H1 (cell line): ENCODE data around the gene PHKG2. TPM values are rescaled to one million over a fixed set of nuclear protein-coding genes. Genes with fewer than 3 reads are reported as not detected.

Experiments used
- polyA plus RNA-seq, 7 experiments: library from polyadenylated mRNA; depleted of rRNA in 3 of 7; stranded (reverse) in 5 of 7; unstranded in 2 of 7; fragments of >200 nt in 5 of 7; fragments of 200-250 nt in 2 of 7; gene quantifications; 1 replicate in 5 of 7; 2 replicates in 1 of 7; 4 replicates in 1 of 7; pipeline versions ENCODE4 v1.2.1 to v1.2.3, GENCODE V29; 2011 to 2013; ENCODE audit warnings: missing spikeins in 2 of 7, mixed read lengths in 2 of 7
- total RNA-seq: library from RNA; stranded (reverse); fragmentation: NEBNext Ultra II Directional; extraction: Animal tissue kit (Norgen Biotek cat#: 25700); gene quantifications from 2 replicates; pipeline ENCODE4 v1.2.1, GENCODE V29; 2021
- TF ChIP-seq, protein P1 (sequence below), 3 experiments: IDR thresholded peaks; 1 replicate in 2 of 3; 2 replicates in 1 of 3; pipeline versions ENCODE4 v1.5.1 to v1.6.1; 2011; ENCODE audit warnings: low read length in 3 of 3, mild to moderate bottlenecking in 3 of 3, inconsistent platforms in 2 of 3, low read depth in 1 of 3, moderate library complexity in 1 of 3; ENCODE audit not compliant: insufficient read depth in 1 of 3; ENCODE audit errors: control extremely low read depth in 1 of 3

The PHKG2 gene
- total and polyA plus RNA-seq, 2 of the 8 experiments (the other 6 are each of a cell fraction or from before 2014, with no cell fraction given) = 36.0 to 53.4 TPM

DNA sequence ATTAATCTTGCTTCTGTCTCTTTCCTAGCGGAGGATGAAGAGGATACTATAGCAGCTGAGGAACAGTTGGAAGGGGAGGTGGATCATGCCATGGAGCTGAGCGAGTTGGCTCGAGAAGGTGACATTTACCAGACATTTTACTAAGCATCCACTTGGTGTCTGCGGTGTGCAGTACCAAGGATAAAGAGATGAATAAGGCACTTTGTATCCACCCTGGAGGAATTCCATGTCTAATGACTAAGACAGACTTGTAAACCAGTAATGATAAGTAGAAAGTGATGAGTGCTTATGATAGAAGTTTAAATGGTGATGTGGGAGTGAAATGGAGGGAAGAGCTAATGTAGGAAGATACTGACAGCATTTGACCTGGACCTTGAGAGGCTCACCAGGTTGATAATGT, 37.3 kb upstream of the PHKG2 start (continued):
- TF ChIP-seq, protein P1, sequence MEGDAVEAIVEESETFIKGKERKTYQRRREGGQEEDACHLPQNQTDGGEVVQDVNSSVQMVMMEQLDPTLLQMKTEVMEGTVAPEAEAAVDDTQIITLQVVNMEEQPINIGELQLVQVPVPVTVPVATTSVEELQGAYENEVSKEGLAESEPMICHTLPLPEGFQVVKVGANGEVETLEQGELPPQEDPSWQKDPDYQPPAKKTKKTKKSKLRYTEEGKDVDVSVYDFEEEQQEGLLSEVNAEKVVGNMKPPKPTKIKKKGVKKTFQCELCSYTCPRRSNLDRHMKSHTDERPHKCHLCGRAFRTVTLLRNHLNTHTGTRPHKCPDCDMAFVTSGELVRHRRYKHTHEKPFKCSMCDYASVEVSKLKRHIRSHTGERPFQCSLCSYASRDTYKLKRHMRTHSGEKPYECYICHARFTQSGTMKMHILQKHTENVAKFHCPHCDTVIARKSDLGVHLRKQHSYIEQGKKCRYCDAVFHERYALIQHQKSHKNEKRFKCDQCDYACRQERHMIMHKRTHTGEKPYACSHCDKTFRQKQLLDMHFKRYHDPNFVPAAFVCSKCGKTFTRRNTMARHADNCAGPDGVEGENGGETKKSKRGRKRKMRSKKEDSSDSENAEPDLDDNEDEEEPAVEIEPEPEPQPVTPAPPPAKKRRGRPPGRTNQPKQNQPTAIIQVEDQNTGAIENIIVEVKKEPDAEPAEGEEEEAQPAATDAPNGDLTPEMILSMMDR (IDR thresholded peaks at IDR 0.05; ENCODE audit: control extremely low read depth in 1 of 3, insufficient read depth in 1 of 3, low read depth in 1 of 3, low read length in 3 of 3) = no peak
